K562 (cell line): Measurements from ENCODE around the gene PGM2L1. TPM values are rescaled to one million over a fixed set of nuclear protein-coding genes. Genes with fewer than 3 reads are reported as not detected.

ENCODE experiments used
- ATAC-seq: fragments of 200-7000 bp; cut with Tn5 transposase; 3 replicates; pipeline ENCODE4 v1.9.1; 2020; ENCODE audit warnings: moderate library complexity
- BruUV-seq: library from RNA; stranded (reverse); fragments of 400-500 nt; replicated peaks from 2 replicates; lab custom pipeline; 2021; lab: Mats Ljungman, UMichigan
- CTCF ChIA-PET: fragments of 300-600 bp; formaldehyde crosslinking; extraction: SDS; loops from one replicate; lab custom pipeline; 2021; ENCODE audit warnings: low intra/inter-chr PET ratio; lab: Yijun Ruan, JAX
- POLR2A ChIA-PET: fragments of 300-600, 350-650 bp; sonication (Branson Sonifier 250); formaldehyde crosslinking; extraction: SDS; loops from one replicate; lab custom pipeline; 2021; ENCODE audit warnings: antibody characterized with exemption, inconsistent platforms; lab: Yijun Ruan, JAX
- DNase-seq, 4 experiments: peaks; one replicate each; pipeline versions ENCODE4 v3.0.0 to v3.0.0-alpha.2; 2011 to 2018; ENCODE audit warnings: low spot score in 3 of 4, mixed read lengths in 3 of 4; ENCODE audit errors: extremely low read depth in 1 of 4
- FAIRE-seq: peaks from 2 replicates; lab custom pipeline; 2011; peaks lifted over from hg19 to GRCh38; lab: Jason Lieb, UNC
- H2AFZ ChIP-seq: 2 replicates; pipeline ENCODE4 v1.6.0; 2011; ENCODE audit warnings: low read depth, low read length, control low read depth, inconsistent platforms
- H3K27ac ChIP-seq: fragments of 200-600 bp; 3 replicates; pipeline ENCODE4 v1.8.0; 2011; ENCODE audit warnings: low read depth, mild to moderate bottlenecking, control low read depth, inconsistent platforms, low read length, moderate library complexity, mixed read lengths; ENCODE audit errors: extremely low read depth
- H3K27me3 ChIP-seq, 2 experiments: fragments of 300-600 bp in 1 of 2; 2 replicates in 1 of 2; 3 replicates in 1 of 2; pipeline versions ENCODE4 v1.6.0 to v1.8.0; 2011; ENCODE audit warnings: inconsistent platforms in 2 of 2, low read length in 2 of 2, mild to moderate bottlenecking in 1 of 2, mixed read lengths in 1 of 2, moderate library complexity in 1 of 2; ENCODE audit not compliant: control insufficient read depth in 2 of 2, insufficient read depth in 2 of 2
- H3K36me3 ChIP-seq: fragments of 300-600 bp; 3 replicates; pipeline ENCODE4 v1.8.0; 2011; ENCODE audit warnings: mild to moderate bottlenecking, low read length, inconsistent platforms; ENCODE audit not compliant: control insufficient read depth, insufficient read depth
- H3K4me1 ChIP-seq, 2 experiments: fragments of 200-600 bp in 1 of 2; replicated peaks in 1 of 2; 2 replicates in 1 of 2; 3 replicates in 1 of 2; pipeline versions ENCODE4 v1.5.1 to v1.8.0; 2011; ENCODE audit warnings: inconsistent platforms in 2 of 2, low read length in 2 of 2, mild to moderate bottlenecking in 1 of 2, mixed read lengths in 1 of 2, moderate library complexity in 1 of 2; ENCODE audit not compliant: control insufficient read depth in 2 of 2, insufficient read depth in 2 of 2
- H3K4me2 ChIP-seq: 2 replicates; pipeline ENCODE4 v1.6.1; 2011; ENCODE audit warnings: low read length, control low read depth, inconsistent platforms, mixed read lengths; ENCODE audit not compliant: insufficient read depth
- H3K4me3 ChIP-seq: fragments of 200-600 bp; sonication (generic), shearing (Covaris generic); 2 replicates; pipeline ENCODE4 v1.5.1; 2016; ENCODE audit warnings: control low read depth, inconsistent platforms
- H3K79me2 ChIP-seq: fragments of 200-600 bp; 3 replicates; pipeline ENCODE4 v1.8.0; 2011; ENCODE audit warnings: low read length, inconsistent platforms; ENCODE audit not compliant: control insufficient read depth, insufficient read depth
- H3K9ac ChIP-seq, 2 experiments: 2 replicates each; pipeline versions ENCODE4 v1.6.0 to v1.6.1; 2011; ENCODE audit warnings: low read depth in 2 of 2, low read length in 2 of 2, control low read depth in 1 of 2, inconsistent platforms in 1 of 2, mild to moderate bottlenecking in 1 of 2, mixed read lengths in 1 of 2; ENCODE audit not compliant: insufficient read depth in 1 of 2
- H3K9me1 ChIP-seq: one replicate; pipeline ENCODE4 v1.6.0; 2011; ENCODE audit warnings: inconsistent platforms, mild to moderate bottlenecking, low read length, moderate library complexity; ENCODE audit not compliant: control insufficient read depth, insufficient read depth
- H3K9me3 ChIP-seq: replicated peaks from 2 replicates; pipeline ENCODE4 v1.5.1; 2011; ENCODE audit warnings: low read depth, low read length, inconsistent platforms; ENCODE audit not compliant: control insufficient read depth, insufficient read depth
- H4K20me1 ChIP-seq: replicated peaks from 2 replicates; pipeline ENCODE4 v1.6.1; 2011; ENCODE audit warnings: low read length, inconsistent platforms, mixed read lengths; ENCODE audit not compliant: control insufficient read depth, insufficient read depth
- ADNP ChIP-seq: fragments of 200-800 bp; sonication (Bioruptor generic); IDR thresholded peaks from 2 replicates; pipeline ENCODE4 v1.6.1; 2016; ENCODE audit warnings: missing genetic modification characterization, missing compliant biosample characterization
- COPS2 ChIP-seq: fragments of 450-650 bp; conservative IDR thresholded peaks from 2 replicates; pipeline ENCODE4 v1.6.1; 2016; ENCODE audit warnings: mild to moderate bottlenecking, moderate library complexity
- CTBP1 ChIP-seq: fragments of 450-650 bp; IDR thresholded peaks from 2 replicates; pipeline ENCODE4 v1.6.1; 2016; ENCODE audit warnings: borderline replicate concordance
- EGR1 ChIP-seq: fragments of 450-650 bp; conservative IDR thresholded peaks from 2 replicates; pipeline ENCODE4 v1.6.1; 2017; ENCODE audit warnings: mild to moderate bottlenecking
- EHMT2 ChIP-seq: fragments of 450-650 bp; IDR thresholded peaks from 2 replicates; pipeline ENCODE4 v1.6.1; 2018; ENCODE audit warnings: antibody characterized with exemption
- HNRNPK ChIP-seq: fragments of 200-400 bp; formaldehyde crosslinking; IDR thresholded peaks from one replicate; pipeline ENCODE4 v1.6.1; 2018; ENCODE audit warnings: mild to moderate bottlenecking, low read depth, low read length; ENCODE audit not compliant: poor library complexity, severe bottlenecking
- NCOR1 ChIP-seq: fragments of 450-650 bp; IDR thresholded peaks from 2 replicates; pipeline ENCODE4 v1.6.1; 2016; ENCODE audit warnings: mild to moderate bottlenecking, moderate library complexity
- XRCC5 ChIP-seq: fragments of 200-400 bp; formaldehyde crosslinking; IDR thresholded peaks from 2 replicates; pipeline ENCODE4 v1.6.1; 2017; ENCODE audit warnings: low read depth, mild to moderate bottlenecking, low read length
- ZNF395 ChIP-seq: fragments of 200-800 bp; sonication (Bioruptor generic); IDR thresholded peaks from 2 replicates; pipeline ENCODE4 v1.6.1; 2017; ENCODE audit warnings: missing genetic modification characterization, missing compliant biosample characterization
- ZNF785 ChIP-seq: fragments of 250-450 bp; sonication (Bioruptor Pico); IDR thresholded peaks from 2 replicates; pipeline ENCODE4 v1.4.0; 2020; ENCODE audit warnings: mild to moderate bottlenecking
- WGBS: fragments of 100-300 bp; shearing (Covaris generic); methylation state at CpG from one replicate; pipeline ENCODE4 v1.1.6; 2016; ENCODE audit warnings: low coverage, mixed read lengths; ENCODE audit not compliant: insufficient coverage; ENCODE audit errors: missing lambda C conversion rate; 5-methylcytosine and 5-hydroxymethylcytosine counted together
- in situ Hi-C: fragments of 300-500 bp; cut with MboI; formaldehyde crosslinking; loops from 4 replicates; pipeline ENCODE4 v1.15.0; 2018; ENCODE audit warnings: inconsistent platforms, mixed read lengths
- intact Hi-C: fragments of 100-400 bp; cut with micrococcal nuclease; formaldehyde crosslinking; loops from 2 replicates; pipeline ENCODE4 v1.14.2; 2022
- polyA plus RNA-seq, 8 experiments: library from polyadenylated mRNA; depleted of rRNA in 4 of 8; stranded (reverse) in 5 of 8; unstranded in 3 of 8; fragments of >200 nt; fragmentation: Nextera tagmentation in 2 of 8; fragmentation: Illumina TruSeq in 1 of 8; extraction: Ambion mirVana in 2 of 8; extraction: Trizol in 1 of 8; gene quantifications; 2 replicates each; pipeline versions ENCODE4 v1.2.1 to v1.2.3, GENCODE V29; 2011 to 2014; ENCODE audit warnings: inconsistent platforms in 1 of 8, missing spikeins in 1 of 8
- total RNA-seq, 7 experiments: library from RNA; depleted of rRNA in 6 of 7; stranded (reverse); fragments of >200 nt in 6 of 7; fragmentation: Illumina TruSeq in 2 of 7; extraction: Trizol in 2 of 7; gene quantifications; 2 replicates each; pipeline versions ENCODE4 v1.2.1 to v1.2.3, GENCODE V29; 2011 to 2021; ENCODE audit warnings: low replicate concordance in 1 of 7
- TF ChIP-seq, protein P1 (sequence below): fragments of 250-450 bp; sonication (Bioruptor Pico); IDR thresholded peaks from 2 replicates; pipeline ENCODE4 v1.6.1; 2021; ENCODE audit warnings: mild to moderate bottlenecking

PGM2L1 gene
- total and polyA plus RNA-seq, 9 of the 15 experiments (the other 6 are each of a cell fraction or from before 2014, with no cell fraction given), result 0.32 to 0.95 (median 0.63) TPM

DNA sequence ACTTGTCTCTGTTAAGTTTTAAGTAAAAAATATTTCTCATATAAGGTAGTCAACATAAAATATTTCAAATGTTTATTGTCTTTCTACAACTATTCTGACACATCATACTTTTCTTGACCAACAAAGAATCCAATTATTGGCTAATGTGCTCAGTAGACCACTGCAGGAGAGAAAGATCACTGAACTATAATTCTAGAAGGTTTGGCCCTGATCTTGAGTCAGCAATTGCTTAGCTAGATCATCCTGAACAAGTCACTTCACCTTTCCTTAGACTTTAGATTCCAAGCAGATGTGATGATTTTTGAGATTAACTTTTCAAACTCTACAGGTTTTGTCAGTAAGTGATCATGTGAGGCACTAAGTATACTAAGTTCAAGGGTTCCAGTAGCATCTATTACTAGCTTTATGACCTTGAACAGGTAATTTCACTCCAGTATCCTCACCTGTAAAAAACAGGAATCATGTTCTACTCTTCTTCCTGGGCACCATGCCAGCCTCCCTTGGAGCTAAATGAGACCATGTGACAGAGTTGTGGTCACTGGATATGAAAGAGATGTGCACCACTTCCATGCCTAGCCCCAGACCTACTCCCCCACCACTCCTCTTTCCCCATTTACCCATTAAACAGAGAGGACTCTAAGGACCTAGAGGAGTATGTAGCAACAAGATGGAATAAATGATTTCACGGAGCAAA, 17.3 kb downstream of the PGM2L1 start:
- in situ Hi-C loops, result no loop called here
- FAIRE-seq, result peak; percentile 67
- H3K27me3 ChIP-seq, result no peaks in the 10 kb centered on the region
- H3K4me1 ChIP-seq, result no peaks in the 10 kb centered on the region
- ChIA-PET POLR2A (no interaction called here), CTCF (no interaction called here)
- no TSS peak for BruUV-seq
- DNase-seq, result no peak
- H2AFZ ChIP-seq, result no peak overlapping the region
- no peak overlapping the region for H3K27ac ChIP-seq
- H3K36me3 ChIP-seq, result no peaks in the 10 kb centered on the region
- no peak overlapping the region for H3K4me3 ChIP-seq
- intact Hi-C loops, result no loop called here
- H3K79me2 ChIP-seq, result no peaks in the 10 kb centered on the region
- H3K9me1 ChIP-seq, result no peaks in the 10 kb centered on the region
- H3K4me2 ChIP-seq, result no peak overlapping the region
- no peak; the same call in 1 of the 3 replicates for ATAC-seq
- H3K9ac ChIP-seq, result no peak overlapping the region
- TF ChIP-seq ZNF785 (CRISPR knock-in tag), result no peak
- no peak for TF ChIP-seq EGR1
- TF ChIP-seq NCOR1, result no peak
- TF ChIP-seq XRCC5, result no peak
- no peak for TF ChIP-seq ADNP (tag)
- TF ChIP-seq HNRNPK, result no peak
- TF ChIP-seq COPS2, result no peak
- no peak for TF ChIP-seq ZNF395 (CRISPR knock-in tag)
- TF ChIP-seq CTBP1, result no peak
- TF ChIP-seq, protein P1, sequence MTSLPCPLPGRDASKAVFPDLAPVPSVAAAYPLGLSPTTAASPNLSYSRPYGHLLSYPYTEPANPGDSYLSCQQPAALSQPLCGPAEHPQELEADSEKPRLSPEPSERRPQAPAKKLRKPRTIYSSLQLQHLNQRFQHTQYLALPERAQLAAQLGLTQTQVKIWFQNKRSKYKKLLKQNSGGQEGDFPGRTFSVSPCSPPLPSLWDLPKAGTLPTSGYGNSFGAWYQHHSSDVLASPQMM (CRISPR knock-in tag), result no peak
- no peak for TF ChIP-seq EHMT2
- no peaks in the 10 kb centered on the region for H4K20me1 ChIP-seq
- no peaks in the 10 kb centered on the region for H3K9me3 ChIP-seq
- WGBS, result 0% methylated on average over 1 of the region's 1 CpG
